HEK293 (cell line): ENCODE data around the gene MED8.

Source experiments
- PRDM10 ChIP-seq: fragments of 450-650 bp; formaldehyde crosslinking; IDR thresholded peaks from 2 replicates; pipeline ENCODE4 v1.5.1; 2016; ENCODE audit warnings: missing biosample characterization, missing genetic modification characterization
- ZBTB26 ChIP-seq: fragments of 450-650 bp; formaldehyde crosslinking; optimal IDR thresholded peaks from 2 replicates; pipeline ENCODE3; 2016; ENCODE audit warnings: missing biosample characterization, mild to moderate bottlenecking, missing genetic modification characterization

GRCh38 chr1:43422995-43423671, 33.5 kb upstream of the MED8 start:
- TF ChIP-seq PRDM10 (tag by site-specific recombination) = no peak
- TF ChIP-seq ZBTB26 (tag by site-specific recombination) = no peak
